ENCODE results near the gene ZNF598. TPM values are rescaled to one million over a fixed set of nuclear protein-coding genes. Genes with fewer than 3 reads are reported as not detected.
A peak's percentile ranks its signal among the peaks of the same experiment; 100 is the strongest.

ZNF598 gene
- total RNA-seq, 1 donor from 2014 or later: 46.0 TPM

- H3K4me1 ChIP-seq (ENCODE audit: insufficient read depth, low read length): peaks cover 11% of the 10 kb centered on the region
- Mint-ChIP-seq H3K4me1 (ENCODE audit: low read depth, unreplicated experiment) (peaks cover 11% of the 10 kb centered on the region), H3K36me3 (ENCODE audit: low read depth, unreplicated experiment) (peaks cover 4% of the 10 kb centered on the region), H3K9me3 (ENCODE audit: unreplicated experiment) (no peaks in the 10 kb centered on the region), H3K27me3 (ENCODE audit: low read depth, unreplicated experiment) (no peaks in the 10 kb centered on the region), H3K4me3 (ENCODE audit: unreplicated experiment) (peak within 1 kb of the TSS; percentile 93), H3K27ac (ENCODE audit: unreplicated experiment) (peak within 1 kb of the TSS; percentile 98)
- peaks cover 6% of the 10 kb centered on the region for H3K36me3 ChIP-seq (ENCODE audit: insufficient read depth, low read length)
- FAIRE-seq: peak; percentile 37
- peak; percentile 87 for DNase-seq (ENCODE audit: low read depth)
- H3K4me3 ChIP-seq (ENCODE audit: insufficient read depth, low read depth, low read length): peak within 1 kb of the TSS; percentile 89
- no peaks in the 10 kb centered on the region for H3K27me3 ChIP-seq (ENCODE audit: insufficient read depth, low read length)
- peak within 1 kb of the TSS; percentile 94 for H3K4me2 ChIP-seq (ENCODE audit: low read length)
- peak within 1 kb of the TSS; percentile 79 for H3K27ac ChIP-seq (ENCODE audit: low read depth, low read length)
- H4K20me1 ChIP-seq (ENCODE audit: insufficient read depth, low read length): peaks cover 22% of the 10 kb centered on the region
- TF ChIP-seq CTCF (IDR thresholded peaks at IDR 0.05; ENCODE audit: insufficient read depth, low read depth, low read length) (no peak), EZH2 (IDR thresholded peaks at IDR 0.05; ENCODE audit: insufficient read depth, low read length) (no peak)
- H2AFZ ChIP-seq (ENCODE audit: low read depth, low read length): peak within 1 kb of the TSS; percentile 78
- H3K79me2 ChIP-seq (ENCODE audit: insufficient read depth, low read length): peaks cover 37% of the 10 kb centered on the region
- H3K9me3 ChIP-seq (ENCODE audit: insufficient read depth, low read depth, low read length): no peaks in the 10 kb centered on the region
- H3K9ac ChIP-seq (ENCODE audit: low read length): peak within 1 kb of the TSS; percentile 91
Observed at GRCh38 chr16:1971796-1972489, 37.7 kb downstream of the ZNF598 start, which contains the start of gene TBL3. Gene TBL3 (plus strand): TSS chr16:1972053. CDS start chr16:1972165, 112 bp downstream.

- FAIRE-seq: no peak
- TF ChIP-seq CTCF (IDR thresholded peaks at IDR 0.05; ENCODE audit: insufficient read depth, low read depth, low read length) (no peak), EZH2 (IDR thresholded peaks at IDR 0.05; ENCODE audit: insufficient read depth, low read length) (no peak)
- Histone ChIP-seq H3K4me1 (ENCODE audit: insufficient read depth, low read length) (peaks cover 24% of the 10 kb centered on the region), H3K4me3 (ENCODE audit: insufficient read depth, low read depth, low read length) (no peak overlapping the region), H3K36me3 (ENCODE audit: insufficient read depth, low read length) (peaks cover 5% of the 10 kb centered on the region), H3K79me2 (ENCODE audit: insufficient read depth, low read length) (peaks cover 55% of the 10 kb centered on the region), H3K9me3 (ENCODE audit: insufficient read depth, low read depth, low read length) (no peaks in the 10 kb centered on the region), H3K4me2 (ENCODE audit: low read length) (no peak overlapping the region), H3K27ac (ENCODE audit: low read depth, low read length) (no peak overlapping the region), H3K9ac (ENCODE audit: low read length) (no peak overlapping the region), H2AFZ (ENCODE audit: low read depth, low read length) (no peak overlapping the region), H4K20me1 (ENCODE audit: insufficient read depth, low read length) (peaks cover 24% of the 10 kb centered on the region), H3K27me3 (ENCODE audit: insufficient read depth, low read length) (no peaks in the 10 kb centered on the region)
- H3K27ac Mint-ChIP-seq (ENCODE audit: unreplicated experiment): no peak overlapping the region
- no peaks in the 10 kb centered on the region for H3K9me3 Mint-ChIP-seq (ENCODE audit: unreplicated experiment)
- H3K4me1 Mint-ChIP-seq (ENCODE audit: low read depth, unreplicated experiment): peaks cover 17% of the 10 kb centered on the region
- peaks cover 10% of the 10 kb centered on the region for H3K36me3 Mint-ChIP-seq (ENCODE audit: low read depth, unreplicated experiment)
- H3K27me3 Mint-ChIP-seq (ENCODE audit: low read depth, unreplicated experiment): no peaks in the 10 kb centered on the region
- H3K4me3 Mint-ChIP-seq (ENCODE audit: unreplicated experiment): peak overlapping the region; percentile 45
- DNase-seq (ENCODE audit: low read depth): no peak
Observed at GRCh38 chr16:1968146-1968953, 41.3 kb downstream of the ZNF598 start.

All from astrocyte (in vitro differentiated cells and primary cell).